Posterior cingulate gyrus (tissue), 11 donors: ENCODE measurements around the gene P3H3.

Source experiments
- DNase-seq, 10 donors: peaks; one replicate each; pipeline versions ENCODE4 v3.0.0 to v3.0.0-alpha.2; 2020 to 2021; ENCODE audit warnings: mixed read lengths in 3 of 10
- intact Hi-C: fragments of 100-400 bp; cut with DNase I; formaldehyde crosslinking; loops from one replicate; pipeline ENCODE4 v1.15.1; 2023

Gene P3H3

GRCh38 chr12:6827982-6828780, at the start of gene P3H3:
Gene P3H3, plus strand, starts transcription at chr12:6828407. Its CDS starts 34 bp downstream, at chr12:6828441.
- intact Hi-C loops = loop anchor here (5.0 kb wide), 1 partner anchor 91 kb away; no protein-coding TSS in a partner anchor
- DNase-seq = peak in 4 of 10 donors; percentile 40 to 89 (median 71)

GRCh38 chr12:6778574-6779550, 49.3 kb upstream of the P3H3 start:
- peak; percentile 83 to 98 (median 93) for DNase-seq
- intact Hi-C loops = loop anchor here (1.0 to 5.0 kb wide), 2 partner anchors 26 to 42 kb away; partner anchors contain the start of gene MLF2

- no peak for DNase-seq
- intact Hi-C loops = loop anchor here (1.0 to 5.0 kb wide), 2 partner anchors 27 to 43 kb away; partner anchors contain the start of gene MLF2
Observed at GRCh38 chr12:6779708-6780432, 48.3 kb upstream of the P3H3 start.

GRCh38 chr12:6780573-6780972, 47.6 kb upstream of the P3H3 start:
- peak in 1 of 10 donors; percentile 1 for DNase-seq
- intact Hi-C loops = no loop called here

GRCh38 chr12:6782119-6782518, 46.1 kb upstream of the P3H3 start:
- intact Hi-C loops = no loop called here
- DNase-seq = no peak

GRCh38 chr12:6782850-6783566, 45.2 kb upstream of the P3H3 start:
- intact Hi-C loops = no loop called here
- DNase-seq = peak in 1 of 10 donors; percentile 71

GRCh38 chr12:6783828-6784227, 44.4 kb upstream of the P3H3 start:
- DNase-seq = peak in 2 of 10 donors; percentile 52 to 59
- intact Hi-C loops = no loop called here

GRCh38 chr12:6784296-6784695, 43.9 kb upstream of the P3H3 start:
- intact Hi-C loops = no loop called here
- DNase-seq = peak in 1 of 10 donors; percentile 25

- intact Hi-C loops = no loop called here
Observed at GRCh38 chr12:6784761-6785160, 43.4 kb upstream of the P3H3 start.

GRCh38 chr12:6786416-6787094, 41.7 kb upstream of the P3H3 start:
- peak in 2 of 10 donors; percentile 33 to 62 for DNase-seq
- intact Hi-C loops = no loop called here

More at GRCh38 chr12:6784761-6785160, 43.4 kb upstream of the P3H3 start:
- DNase-seq = peak in 1 of 10 donors; percentile 7

- DNase-seq = peak in 1 of 10 donors; percentile 24
- intact Hi-C loops = no loop called here
Observed at GRCh38 chr12:6787309-6787708, 40.9 kb upstream of the P3H3 start.

- intact Hi-C loops = no loop called here
- DNase-seq = peak in 2 of 10 donors; percentile 43 to 89
Observed at GRCh38 chr12:6788972-6789924, 39.0 kb upstream of the P3H3 start, which contains the start of gene CD4. Gene CD4, plus strand, starts transcription at chr12:6789528. Its CDS starts 10,611 bp downstream, at chr12:6800139.

GRCh38 chr12:6790496-6791150, 37.6 kb upstream of the P3H3 start:
- DNase-seq = peak in 2 of 10 donors; percentile 19 to 38
- intact Hi-C loops = no loop called here

- intact Hi-C loops = no loop called here
- peak in 2 of 10 donors; percentile 9 to 70 for DNase-seq
Observed at GRCh38 chr12:6791931-6792520, 36.2 kb upstream of the P3H3 start.

GRCh38 chr12:6792522-6793201, 35.5 kb upstream of the P3H3 start:
- peak in 5 of 10 donors; percentile 30 to 90 (median 49) for DNase-seq
- intact Hi-C loops = no loop called here

GRCh38 chr12:6795088-6795487, 33.1 kb upstream of the P3H3 start:
- intact Hi-C loops = no loop called here
- DNase-seq = peak in 1 of 10 donors; percentile 3
